IMR-90 (cell line): ENCODE measurements around the gene CERK. TPM values are rescaled to one million over a fixed set of nuclear protein-coding genes. Genes with fewer than 3 reads are reported as not detected.

Experiments used
- ATAC-seq: fragments of 200-7000 bp; cut with Tn5 transposase; 2 replicates; pipeline ENCODE4 v1.9.1; 2020; ENCODE audit warnings: low read depth, mild to moderate bottlenecking, moderate library complexity
- BruUV-seq: library from RNA; stranded (reverse); fragments of 400-500 nt; replicated peaks from 2 replicates; lab custom pipeline; 2021; lab: Mats Ljungman, UMichigan
- CTCF ChIA-PET: fragments of 300-600 bp; formaldehyde crosslinking; extraction: SDS; loops from one replicate; lab custom pipeline; 2021; ENCODE audit warnings: antibody characterized with exemption; lab: Yijun Ruan, JAX
- POLR2A ChIA-PET: fragments of 300-600 bp; sonication (Branson Sonifier 250); formaldehyde crosslinking; loops from one replicate; lab custom pipeline; 2022; ENCODE audit warnings: antibody characterized with exemption; ENCODE audit not compliant: unreplicated experiment; lab: Charles Lee
- DNase-seq: peaks from one replicate; pipeline ENCODE4 v3.0.0; 2013
- H2AFZ ChIP-seq: replicated peaks from 2 replicates; pipeline ENCODE3; 2013; ENCODE audit warnings: low read length, mild to moderate bottlenecking; ENCODE audit not compliant: poor library complexity
- H2AK5ac ChIP-seq: 2 replicates; pipeline ENCODE4 v1.6.1; 2013; ENCODE audit warnings: low read depth, low read length, inconsistent platforms
- H2AK9ac ChIP-seq: replicated peaks from 2 replicates; pipeline ENCODE3; 2013; ENCODE audit warnings: mild to moderate bottlenecking, low read depth, low read length, moderate library complexity; ENCODE audit not compliant: poor library complexity
- H2BK120ac ChIP-seq: 2 replicates; pipeline ENCODE4 v1.6.1; 2013; ENCODE audit warnings: low read depth, low read length, inconsistent platforms
- H2BK15ac ChIP-seq: 3 replicates; pipeline ENCODE4 v1.6.1; 2013; ENCODE audit warnings: low read depth, low read length, inconsistent platforms
- H2BK20ac ChIP-seq: 2 replicates; pipeline ENCODE4 v1.6.1; 2013; ENCODE audit warnings: low read depth, mild to moderate bottlenecking, inconsistent platforms, low read length, moderate library complexity
- H2BK5ac ChIP-seq: 2 replicates; pipeline ENCODE4 v1.6.1; 2013; ENCODE audit warnings: mild to moderate bottlenecking, low read depth, low read length, inconsistent platforms; ENCODE audit not compliant: poor library complexity, severe bottlenecking
- H3K14ac ChIP-seq: replicated peaks from 2 replicates; pipeline ENCODE4 v1.6.1; 2013; ENCODE audit warnings: low read depth, low read length, inconsistent platforms
- H3K18ac ChIP-seq: 2 replicates; pipeline ENCODE4 v1.6.1; 2013; ENCODE audit warnings: low read depth, low read length, control low read depth
- H3K23ac ChIP-seq: 2 replicates; pipeline ENCODE4 v1.6.1; 2013; ENCODE audit warnings: low read depth, low read length, inconsistent platforms
- H3K27ac ChIP-seq: 2 replicates; pipeline ENCODE4 v1.5.1; 2013; ENCODE audit warnings: mild to moderate bottlenecking, control low read depth, low read length; ENCODE audit not compliant: insufficient read depth
- H3K27me3 ChIP-seq: 2 replicates; pipeline ENCODE4 v1.6.1; 2013; ENCODE audit warnings: low read length; ENCODE audit not compliant: control insufficient read depth, insufficient read depth
- H3K36me3 ChIP-seq: 2 replicates; pipeline ENCODE4 v1.6.1; 2013; ENCODE audit warnings: low read length, mixed read lengths; ENCODE audit not compliant: control insufficient read depth, insufficient read depth
- H3K4ac ChIP-seq: 2 replicates; pipeline ENCODE4 v1.6.1; 2013; ENCODE audit warnings: low read depth, low read length, inconsistent platforms
- H3K4me1 ChIP-seq: 2 replicates; pipeline ENCODE4 v1.6.1; 2013; ENCODE audit warnings: low read length, mixed read lengths; ENCODE audit not compliant: control insufficient read depth, insufficient read depth
- H3K4me2 ChIP-seq: 2 replicates; pipeline ENCODE4 v1.6.1; 2013; ENCODE audit warnings: low read depth, mild to moderate bottlenecking, control low read depth, low read length, moderate library complexity
- H3K4me3 ChIP-seq: 2 replicates; pipeline ENCODE4 v1.5.1; 2013; ENCODE audit warnings: low read depth, mild to moderate bottlenecking, control low read depth, low read length, moderate library complexity; ENCODE audit not compliant: insufficient read depth
- H3K56ac ChIP-seq: 2 replicates; pipeline ENCODE4 v1.6.1; 2013; ENCODE audit warnings: low read length, inconsistent platforms; ENCODE audit not compliant: insufficient read depth; ENCODE audit errors: extremely low read depth
- H3K79me1 ChIP-seq, 2 experiments: 2 replicates each; pipeline ENCODE4 v1.6.1; 2013; ENCODE audit warnings: low read length in 2 of 2, inconsistent platforms in 1 of 2, low read depth in 1 of 2
- H3K9ac ChIP-seq: 2 replicates; pipeline ENCODE4 v1.6.1; 2013; ENCODE audit warnings: low read depth, low read length, control low read depth
- H3K9me1 ChIP-seq: 2 replicates; pipeline ENCODE4 v1.6.1; 2013; ENCODE audit warnings: low read length, inconsistent platforms; ENCODE audit not compliant: insufficient read depth
- H3K9me3 ChIP-seq: 2 replicates; pipeline ENCODE4 v1.6.1; 2013; ENCODE audit warnings: low read length; ENCODE audit not compliant: control insufficient read depth, insufficient read depth
- H4K20me1 ChIP-seq: 2 replicates; pipeline ENCODE4 v1.6.1; 2013; ENCODE audit warnings: low read length, inconsistent platforms; ENCODE audit not compliant: insufficient read depth
- H4K5ac ChIP-seq: 2 replicates; pipeline ENCODE4 v1.6.1; 2013; ENCODE audit warnings: mild to moderate bottlenecking, low read depth, low read length, control low read depth
- H4K8ac ChIP-seq, 2 experiments: 2 replicates each; pipeline ENCODE4 v1.6.1; 2013; ENCODE audit warnings: low read depth in 2 of 2, low read length in 2 of 2, control low read depth in 1 of 2, inconsistent platforms in 1 of 2
- H4K91ac ChIP-seq: 2 replicates; pipeline ENCODE4 v1.6.1; 2013; ENCODE audit warnings: low read depth, low read length, inconsistent platforms; ENCODE audit not compliant: insufficient read depth
- BHLHE40 ChIP-seq: fragments of 150-350 bp; IDR thresholded peaks from 2 replicates; pipeline ENCODE4 v1.6.1; 2016; ENCODE audit warnings: mild to moderate bottlenecking, low read depth, low read length
- CEBPB ChIP-seq: IDR thresholded peaks from 2 replicates; pipeline ENCODE4 v1.6.1; 2012; ENCODE audit warnings: low read depth, low read length, improper control_type of control experiment
- ELK1 ChIP-seq: fragments of 150-350 bp; IDR thresholded peaks from 2 replicates; pipeline ENCODE4 v1.6.1; 2016; ENCODE audit warnings: low read depth, mild to moderate bottlenecking, low read length, moderate library complexity, borderline replicate concordance
- MAFK ChIP-seq: IDR thresholded peaks from 2 replicates; pipeline ENCODE4 v1.6.1; 2012; ENCODE audit warnings: low read depth, low read length, improper control_type of control experiment
- MXI1 ChIP-seq: IDR thresholded peaks from 2 replicates; pipeline ENCODE4 v1.6.1; 2012; ENCODE audit warnings: low read depth, mild to moderate bottlenecking, low read length, moderate library complexity, borderline replicate concordance
- POLR2A ChIP-seq: IDR thresholded peaks from 2 replicates; pipeline ENCODE4 v1.6.1; 2012; ENCODE audit warnings: mild to moderate bottlenecking, low read depth, low read length
- USF2 ChIP-seq: fragments of 150-350 bp; IDR thresholded peaks from 2 replicates; pipeline ENCODE4 v1.6.1; 2017; ENCODE audit warnings: mild to moderate bottlenecking, antibody characterized with exemption, low read length, low read depth
- WGBS, 2 experiments: methylation state at CpG; one replicate each; pipeline versions ENCODE4 v1.1.5 to v1.1.7; 2013; ENCODE audit warnings: missing lambda C conversion rate in 2 of 2; ENCODE audit not compliant: insufficient read length in 1 of 2; ENCODE audit errors: extremely low coverage in 2 of 2; 5-methylcytosine and 5-hydroxymethylcytosine counted together
- dilution Hi-C: fragments of 300-500 bp; cut with HindIII; formaldehyde crosslinking; loops from one replicate; pipeline ENCODE4 v1.14.3; 2018; ENCODE audit warnings: low sequenced_read_pairs; ENCODE audit not compliant: unreplicated experiment
- in situ Hi-C: fragments of 300-500 bp; cut with MboI; formaldehyde crosslinking; loops from 3 replicates; pipeline ENCODE4 v1.14.3; 2019; ENCODE audit warnings: low sequenced_read_pairs, inconsistent platforms, mixed read lengths
- intact Hi-C: fragments of 100-400 bp; cut with micrococcal nuclease; formaldehyde crosslinking; loops from 2 replicates; pipeline ENCODE4 v1.10.0; 2022
- polyA plus RNA-seq, 3 experiments: library from polyadenylated mRNA; depleted of rRNA; stranded (reverse); fragments of >200 nt; gene quantifications; 2 replicates each; pipeline ENCODE4 v1.2.3, GENCODE V29; 2012; ENCODE audit warnings: low replicate concordance in 1 of 3
- total RNA-seq: library from RNA; depleted of rRNA; stranded (reverse); fragments of >200 nt; gene quantifications from 2 replicates; pipeline ENCODE4 v1.2.3, GENCODE V29; 2012

Gene CERK
- total and polyA plus RNA-seq, 2 of the 4 experiments (the other 2 are of a cell fraction), result 25.3 to 38.7 TPM

- no peaks in the 10 kb centered on the region for H3K9me1 ChIP-seq
- peak overlapping the region; percentile 19; the same call in 1 of the 2 replicates for H2AK5ac ChIP-seq
- no peak overlapping the region for H3K9ac ChIP-seq
- ATAC-seq (no peak), DNase-seq (peak; percentile 33)
- in situ Hi-C loops, result no loop called here
- WGBS, 2 experiments, result 71% methylated on average over 7 of the region's 18 CpGs; no CpG with 5 or more reads in 1 of the 2 experiments
- dilution Hi-C loops, result no loop called here
- H3K18ac ChIP-seq, result no peak overlapping the region
- no peak overlapping the region for H2AFZ ChIP-seq
- H3K9me3 ChIP-seq, result no peaks in the 10 kb centered on the region
- H2BK20ac ChIP-seq, result no peak overlapping the region
- H2AK9ac ChIP-seq, result no peak overlapping the region
- H4K20me1 ChIP-seq, result peaks cover 5% of the 10 kb centered on the region; the same call in 1 of the 2 replicates
- no TSS peak for BruUV-seq
- no peak overlapping the region for H4K8ac ChIP-seq
- H4K5ac ChIP-seq, result no peak overlapping the region; the same call in 1 of the 2 replicates
- H2BK5ac ChIP-seq, result no peak overlapping the region
- H3K23ac ChIP-seq, result no peak overlapping the region
- no peak overlapping the region for H3K4me2 ChIP-seq
- no peak overlapping the region for H4K91ac ChIP-seq
- H2BK15ac ChIP-seq, result no peak overlapping the region
- ChIA-PET CTCF (no interaction called here), POLR2A (no interaction called here)
- H2BK120ac ChIP-seq, result no peak overlapping the region
- intact Hi-C loops, result no loop called here
- H3K27me3 ChIP-seq, result no peaks in the 10 kb centered on the region
- H3K14ac ChIP-seq, result no peak overlapping the region
- H3K4ac ChIP-seq, result no peak overlapping the region
- H3K79me1 ChIP-seq, result no peaks in the 10 kb centered on the region; a peak in 1 of 4 replicates
- peaks cover 14% of the 10 kb centered on the region for H3K4me1 ChIP-seq
- H3K56ac ChIP-seq, result no peak overlapping the region
- TF ChIP-seq MAFK, result no peak
- TF ChIP-seq POLR2A, result no peak
- TF ChIP-seq MXI1, result no peak
- no peak for TF ChIP-seq ELK1
- TF ChIP-seq CEBPB, result no peak
- no peak for TF ChIP-seq USF2
- no peak for TF ChIP-seq BHLHE40
- H3K27ac ChIP-seq, result no peak overlapping the region
- no peak overlapping the region for H3K4me3 ChIP-seq
- H3K36me3 ChIP-seq, result no peaks in the 10 kb centered on the region; the same call in 1 of the 2 replicates
Measured at GRCh38 chr22:46638601-46639431, 99.2 kb downstream of the CERK start.
